Measurements from ENCODE around the gene THOP1. TPM values are rescaled to one million over a fixed set of nuclear protein-coding genes. Genes with fewer than 3 reads are reported as not detected.

Gene THOP1
- total RNA-seq, 2 experiments from 2014 or later: 80.0 to 85.4 TPM

- peaks cover 65% of the 10 kb centered on the region for H3K9me3 Mint-ChIP-seq
- CTCF ChIA-PET: no interaction called here
Observed at GRCh38 chr19:2854849-2855248, 69.5 kb downstream of the THOP1 start.

GRCh38 chr19:2856457-2857050, 71.3 kb downstream of the THOP1 start:
- H3K9me3 Mint-ChIP-seq: peaks cover 57% of the 10 kb centered on the region
- H3K36me3 Mint-ChIP-seq (ENCODE audit: low read depth): peaks cover 39% of the 10 kb centered on the region
- peaks cover 5% of the 10 kb centered on the region for H3K4me1 Mint-ChIP-seq
- POLR2A ChIA-PET: no interaction called here
- H3K4me3 Mint-ChIP-seq: no peak overlapping the region
- no peak for DNase-seq
- no peaks in the 10 kb centered on the region for H3K27me3 Mint-ChIP-seq
- CTCF ChIA-PET: no interaction called here
- no peak overlapping the region for H3K27ac Mint-ChIP-seq

More at GRCh38 chr19:2854849-2855248, 69.5 kb downstream of the THOP1 start:
- Mint-ChIP-seq H3K4me1 (peaks cover 13% of the 10 kb centered on the region), H3K27ac (no peak overlapping the region), H3K27me3 (no peaks in the 10 kb centered on the region), H3K4me3 (no peak overlapping the region), H3K36me3 (ENCODE audit: low read depth) (peaks cover 54% of the 10 kb centered on the region)
- no peak for DNase-seq
- POLR2A ChIA-PET: no interaction called here

GRCh38 chr19:2858864-2859263, 73.6 kb downstream of the THOP1 start:
- ChIA-PET POLR2A (no interaction called here), CTCF (no interaction called here)
- Mint-ChIP-seq H3K4me1 (peaks cover 5% of the 10 kb centered on the region), H3K27me3 (no peaks in the 10 kb centered on the region), H3K36me3 (ENCODE audit: low read depth) (peaks cover 16% of the 10 kb centered on the region), H3K27ac (no peak overlapping the region), H3K9me3 (peaks cover 44% of the 10 kb centered on the region), H3K4me3 (no peak overlapping the region)
- DNase-seq: no peak

DNA sequence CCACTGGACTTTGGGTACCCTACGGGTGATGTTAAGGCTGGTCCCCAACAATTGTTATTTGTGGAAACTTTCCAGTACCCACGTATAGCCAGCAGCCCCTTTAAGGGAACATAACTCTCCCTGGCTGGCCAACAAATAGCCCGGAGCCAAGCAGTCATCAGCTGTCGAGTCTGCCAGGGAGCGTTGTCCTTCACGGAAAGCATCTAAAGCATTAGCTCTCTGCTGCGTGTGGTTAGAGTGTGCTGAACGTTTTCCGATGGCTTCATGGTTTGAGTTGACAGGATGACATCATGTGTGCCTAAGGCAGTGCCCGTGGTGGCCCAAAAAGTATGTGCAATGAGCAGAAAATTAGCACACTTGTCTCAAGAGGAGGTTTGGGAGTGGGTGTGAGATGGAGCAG, 78.5 kb downstream of the THOP1 start:
- CTCF ChIA-PET: interaction anchor here (0.7 kb wide), 1 partner anchor 153 kb away, joined by 3 read pairs; no protein-coding TSS in a partner anchor
- DNase-seq: no peak
- Mint-ChIP-seq H3K27ac (no peak overlapping the region), H3K9me3 (peaks cover 28% of the 10 kb centered on the region), H3K4me3 (no peak overlapping the region), H3K4me1 (no peaks in the 10 kb centered on the region), H3K36me3 (ENCODE audit: low read depth) (peaks cover 2% of the 10 kb centered on the region), H3K27me3 (no peaks in the 10 kb centered on the region)
- POLR2A ChIA-PET: interaction anchor here (0.6 kb wide), 1 partner anchor 15 kb away, joined by 3 read pairs; no protein-coding TSS in a partner anchor

Other genes starting within 250 kb of the THOP1 start
- under 1 TPM; 0.25 to 0.40 TPM for gene GNG7, start 82.8 kb upstream of the THOP1 start, total RNA-seq
- not detected for gene DIRAS1, start 64.1 kb upstream of the THOP1 start, total RNA-seq
- 10 to 100 TPM; 25.4 to 27.4 TPM for gene SLC39A3, start 45.5 kb upstream of the THOP1 start, total RNA-seq
- 10 to 100 TPM; 38.2 to 42.7 TPM for gene SGTA, start 2.2 kb upstream of the THOP1 start, total RNA-seq
- gene ZNF554, start 34.4 kb downstream of the THOP1 start, total RNA-seq: 1 to 10 TPM; 2.3 to 3.0 TPM
- 1 to 10 TPM; 2.7 to 2.9 TPM for gene ZNF555, start 56.0 kb downstream of the THOP1 start, total RNA-seq
- gene ZNF556, start 81.8 kb downstream of the THOP1 start, total RNA-seq: not detected
- gene ZNF57, start 115.4 kb downstream of the THOP1 start, total RNA-seq: 1 to 10 TPM; 3.1 to 3.7 TPM
- 1 to 10 TPM; 4.0 to 4.2 TPM for gene ZNF77, start 159.5 kb downstream of the THOP1 start, total RNA-seq
- gene TLE6, start 192.1 kb downstream of the THOP1 start, total RNA-seq: 1 to 10 TPM; 1.1 to 2.0 TPM
- gene TLE2, start 243.8 kb downstream of the THOP1 start, total RNA-seq: 1 to 10 TPM; 1.3 to 1.4 TPM

Data from activated CD4-positive, alpha-beta memory T cell treated with anti-CD3 and anti-CD28 coated beads, Interleukin-2, amount 10 ng/mL, durations not matched to agents 7 days and 5 days (primary cell).